Measurements from ENCODE around the gene NQO2. TPM values are rescaled to one million over a fixed set of nuclear protein-coding genes. Genes with fewer than 3 reads are reported as not detected.
"Not testable (repeated sequence)": the region's sequence is repeated elsewhere in the genome, so short reads cannot be mapped to it uniquely, and the experiment has no call there.

NQO2 gene
- total RNA-seq, 1 experiment from 2014 or later: 45.7 TPM

- ATAC-seq: no peak
- peaks cover 14% of the 10 kb centered on the region for H3K4me1 ChIP-seq (ENCODE audit: control insufficient read depth, insufficient read depth, low read length)
- CTCF ChIA-PET: no interaction called here
- H3K27ac ChIP-seq (ENCODE audit: low read length): no peak overlapping the region
- intact Hi-C loops (cut with micrococcal nuclease; ENCODE audit: unreplicated experiment): no loop called here
- H3K36me3 ChIP-seq (ENCODE audit: control insufficient read depth, insufficient read depth, low read length): no peaks in the 10 kb centered on the region
- no TSS peak for BruUV-seq (replicated peaks)
- H3K9me3 ChIP-seq (ENCODE audit: control insufficient read depth, insufficient read depth, low read depth, low read length): no peaks in the 10 kb centered on the region
- no peak for TF ChIP-seq REST (IDR thresholded peaks at IDR 0.05; ENCODE audit: insufficient read depth in 1 of 2, low read depth in 2 of 2, low read length in 1 of 2)
- TF ChIP-seq CTCF (IDR thresholded peaks at IDR 0.05): no peak
- TF ChIP-seq POLR2AphosphoS5 (IDR thresholded peaks at IDR 0.05; ENCODE audit: low read depth, low read length): no peak
- TF ChIP-seq TCF7L2 (IDR thresholded peaks at IDR 0.05; ENCODE audit: low read depth, low read length): 0 out of 2 replicates have a peak, but pooled peaks have one; percentile 33
- no peak for TF ChIP-seq SIN3A (IDR thresholded peaks at IDR 0.05; ENCODE audit: borderline replicate concordance, insufficient read depth, low read depth, low read length)
- POLR2A ChIA-PET: no interaction called here
- in situ Hi-C loops (cut with HindIII; ENCODE audit: low pct_unique_long_range_greater_than_20kb, low sequenced_read_pairs): no loop called here
- no peak for DNase-seq (ENCODE audit: low read depth, low spot score)
- no peak overlapping the region for H3K4me3 ChIP-seq (ENCODE audit: low read depth in 2 of 2, low read length in 2 of 2)
- no peaks in the 10 kb centered on the region for H3K27me3 ChIP-seq (ENCODE audit: control insufficient read depth, insufficient read depth, low read length)
Observed at GRCh38 chr6:3061501-3061941, 61.8 kb downstream of the NQO2 start.

- POLR2A ChIA-PET: interaction anchor here (0.7 to 1.0 kb wide), 3 partner anchors 52 to 73 kb away, joined by 3 to 6 read pairs (median 4); no protein-coding TSS in a partner anchor
- H3K36me3 ChIP-seq (ENCODE audit: control insufficient read depth, insufficient read depth, low read length); CTCF ChIA-PET; H3K27me3 ChIP-seq (ENCODE audit: control insufficient read depth, insufficient read depth, low read length); in situ Hi-C loops (cut with HindIII; ENCODE audit: low pct_unique_long_range_greater_than_20kb, low sequenced_read_pairs); H3K9me3 ChIP-seq (ENCODE audit: control insufficient read depth, insufficient read depth, low read depth, low read length); intact Hi-C loops (cut with micrococcal nuclease; ENCODE audit: unreplicated experiment); BruUV-seq (replicated peaks); DNase-seq (ENCODE audit: low read depth, low spot score): not testable (repeated sequence)
- peak overlapping the region; percentile 69 to 75 for H3K4me3 ChIP-seq (ENCODE audit: low read depth in 2 of 2, low read length in 2 of 2)
- peak overlapping the region; percentile 29; the same call in 1 of the 2 replicates for H3K27ac ChIP-seq (ENCODE audit: low read length)
- H3K4me1 ChIP-seq (ENCODE audit: control insufficient read depth, insufficient read depth, low read length): peaks cover 14% of the 10 kb centered on the region
- peak; percentile 13 for ATAC-seq
Observed at GRCh38 chr6:3063340-3063732, 63.6 kb downstream of the NQO2 start.

Measured in Panc1 (cell line).